ENCODE measurements around the gene KLHL29. TPM values are rescaled to one million over a fixed set of nuclear protein-coding genes. Genes with fewer than 3 reads are reported as not detected.

Gene KLHL29
- total RNA-seq, 2 donors from 2014 or later: 2.0 to 2.9 TPM

DNA sequence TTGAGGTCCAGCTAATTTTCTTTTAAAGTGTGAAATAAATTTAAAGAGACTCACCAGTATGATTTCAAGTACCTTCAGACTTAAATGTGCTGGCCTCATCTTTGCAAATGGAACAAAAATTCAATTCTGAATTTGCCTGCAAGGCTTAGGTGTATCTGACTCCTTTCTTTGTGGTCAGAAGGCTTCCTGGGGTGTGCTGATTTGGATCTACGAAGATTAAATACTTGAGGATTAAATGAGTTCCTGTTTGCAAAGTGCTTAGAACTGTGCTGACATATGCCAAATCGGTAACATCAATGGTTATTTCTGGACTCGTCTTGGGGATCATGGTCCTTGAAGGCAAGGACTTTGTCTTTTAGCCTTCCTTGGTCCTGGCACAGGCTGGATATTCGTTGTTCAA lies 9.7 kb downstream of the KLHL29 start:
- Histone ChIP-seq H3K4me3 (no peak overlapping the region), H3K27me3 (no peaks in the 10 kb centered on the region), H3K36me3 (no peaks in the 10 kb centered on the region), H3K27ac (no peak overlapping the region), H3K4me1 (no peaks in the 10 kb centered on the region), H3K9ac (ENCODE audit: low read depth in 2 of 2, low read length in 2 of 2) (no peak overlapping the region), H3K9me3 (no peaks in the 10 kb centered on the region)
- intact Hi-C loops (cut with DNase I): no loop called here
- TF ChIP-seq, protein P1, sequence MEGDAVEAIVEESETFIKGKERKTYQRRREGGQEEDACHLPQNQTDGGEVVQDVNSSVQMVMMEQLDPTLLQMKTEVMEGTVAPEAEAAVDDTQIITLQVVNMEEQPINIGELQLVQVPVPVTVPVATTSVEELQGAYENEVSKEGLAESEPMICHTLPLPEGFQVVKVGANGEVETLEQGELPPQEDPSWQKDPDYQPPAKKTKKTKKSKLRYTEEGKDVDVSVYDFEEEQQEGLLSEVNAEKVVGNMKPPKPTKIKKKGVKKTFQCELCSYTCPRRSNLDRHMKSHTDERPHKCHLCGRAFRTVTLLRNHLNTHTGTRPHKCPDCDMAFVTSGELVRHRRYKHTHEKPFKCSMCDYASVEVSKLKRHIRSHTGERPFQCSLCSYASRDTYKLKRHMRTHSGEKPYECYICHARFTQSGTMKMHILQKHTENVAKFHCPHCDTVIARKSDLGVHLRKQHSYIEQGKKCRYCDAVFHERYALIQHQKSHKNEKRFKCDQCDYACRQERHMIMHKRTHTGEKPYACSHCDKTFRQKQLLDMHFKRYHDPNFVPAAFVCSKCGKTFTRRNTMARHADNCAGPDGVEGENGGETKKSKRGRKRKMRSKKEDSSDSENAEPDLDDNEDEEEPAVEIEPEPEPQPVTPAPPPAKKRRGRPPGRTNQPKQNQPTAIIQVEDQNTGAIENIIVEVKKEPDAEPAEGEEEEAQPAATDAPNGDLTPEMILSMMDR (IDR thresholded peaks at IDR 0.05): no peak
- no peak for DNase-seq

DNA sequence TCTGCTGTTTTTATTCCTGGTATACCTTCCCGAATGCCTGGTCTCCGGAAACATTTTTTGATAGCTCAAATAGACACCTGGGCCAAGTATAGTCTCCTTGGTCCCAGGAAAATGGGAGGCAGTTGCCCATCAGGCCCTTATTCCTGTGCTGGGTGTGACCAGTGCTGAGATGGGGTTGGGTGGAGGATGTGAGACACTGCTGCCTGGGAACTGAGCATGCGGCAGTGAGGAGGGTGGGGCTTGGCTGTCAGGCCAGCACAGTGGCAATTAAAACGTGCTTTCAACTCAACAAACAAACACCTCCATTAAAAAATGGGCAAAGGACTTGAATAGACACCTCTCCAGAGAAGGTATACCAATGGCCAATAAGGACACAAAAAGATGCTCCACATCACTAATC lies 12.5 kb downstream of the KLHL29 start:
- H3K9ac ChIP-seq (ENCODE audit: low read depth in 2 of 2, low read length in 2 of 2): no peak overlapping the region
- H3K9me3 ChIP-seq: no peaks in the 10 kb centered on the region
- intact Hi-C loops (cut with DNase I): no loop called here
- peak; percentile 36 for DNase-seq
- H3K36me3 ChIP-seq: no peaks in the 10 kb centered on the region
- TF ChIP-seq, protein P1 (IDR thresholded peaks at IDR 0.05): no peak
- no peaks in the 10 kb centered on the region for H3K27me3 ChIP-seq
- no peak overlapping the region for H3K27ac ChIP-seq
- H3K4me3 ChIP-seq: no peak overlapping the region
- H3K4me1 ChIP-seq: no peaks in the 10 kb centered on the region

DNA sequence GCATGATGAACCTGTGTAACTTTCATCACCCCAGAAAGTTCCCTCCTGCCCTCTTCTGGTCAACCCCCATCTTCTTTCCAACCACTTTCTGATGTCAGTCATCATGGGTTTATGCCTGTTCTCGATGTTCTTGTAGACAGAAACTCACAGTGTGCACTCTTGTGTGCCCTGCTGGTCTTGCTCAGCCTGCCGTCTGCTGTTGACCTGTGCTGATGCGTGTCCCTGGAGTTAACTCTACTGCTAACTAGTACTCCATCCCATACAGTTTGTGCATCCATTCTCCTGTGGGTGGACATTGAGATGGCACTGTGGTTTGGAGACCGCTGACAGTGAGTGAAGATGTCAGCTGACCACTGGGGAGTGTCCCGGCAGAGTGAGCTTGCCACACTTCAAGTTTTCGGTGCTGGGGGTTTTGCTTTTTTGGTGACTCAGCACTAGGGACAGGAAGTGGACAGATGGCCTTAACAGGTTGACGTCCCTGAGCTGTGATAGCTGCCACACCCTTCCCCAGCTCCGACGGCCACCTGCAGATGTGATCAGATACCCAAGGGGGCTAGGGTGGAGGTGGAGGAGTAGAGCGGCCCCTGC lies 14.8 kb downstream of the KLHL29 start:
- Histone ChIP-seq H3K27me3 (no peaks in the 10 kb centered on the region), H3K36me3 (no peaks in the 10 kb centered on the region), H3K9ac (ENCODE audit: low read depth in 2 of 2, low read length in 2 of 2) (no peak overlapping the region), H3K4me1 (no peaks in the 10 kb centered on the region), H3K4me3 (no peak overlapping the region), H3K9me3 (no peaks in the 10 kb centered on the region), H3K27ac (no peak overlapping the region)
- TF ChIP-seq, protein P1 (IDR thresholded peaks at IDR 0.05): no peak
- intact Hi-C loops (cut with DNase I): no loop called here
- no peak for DNase-seq

DNA sequence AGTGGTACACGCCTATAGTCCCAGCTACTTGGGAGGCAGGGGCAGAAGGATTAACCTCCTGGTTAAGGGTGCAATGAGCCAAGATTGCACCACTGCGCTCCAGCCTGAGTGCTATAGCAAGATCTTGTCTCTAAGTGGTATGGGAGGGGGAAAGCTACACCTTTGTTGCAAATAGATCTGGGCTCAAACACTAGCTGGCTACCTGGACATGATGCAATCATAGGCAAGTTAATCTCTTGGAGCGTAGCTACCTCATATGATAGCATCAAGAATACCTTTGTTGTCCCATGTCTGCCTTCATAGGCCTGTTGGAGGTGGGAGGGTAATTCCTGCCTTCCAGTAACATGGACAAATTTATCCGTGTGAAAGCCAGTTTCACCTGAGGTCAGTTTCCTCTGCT lies 15.7 kb downstream of the KLHL29 start:
- H3K4me3 ChIP-seq: no peak overlapping the region
- H3K9me3 ChIP-seq: no peaks in the 10 kb centered on the region
- TF ChIP-seq, protein P1 (IDR thresholded peaks at IDR 0.05): no peak
- H3K36me3 ChIP-seq: no peaks in the 10 kb centered on the region
- no peak overlapping the region for H3K27ac ChIP-seq
- no peak overlapping the region for H3K9ac ChIP-seq (ENCODE audit: low read depth in 2 of 2, low read length in 2 of 2)
- H3K27me3 ChIP-seq: no peaks in the 10 kb centered on the region
- intact Hi-C loops (cut with DNase I): no loop called here
- no peaks in the 10 kb centered on the region for H3K4me1 ChIP-seq
- no peak for DNase-seq

DNA sequence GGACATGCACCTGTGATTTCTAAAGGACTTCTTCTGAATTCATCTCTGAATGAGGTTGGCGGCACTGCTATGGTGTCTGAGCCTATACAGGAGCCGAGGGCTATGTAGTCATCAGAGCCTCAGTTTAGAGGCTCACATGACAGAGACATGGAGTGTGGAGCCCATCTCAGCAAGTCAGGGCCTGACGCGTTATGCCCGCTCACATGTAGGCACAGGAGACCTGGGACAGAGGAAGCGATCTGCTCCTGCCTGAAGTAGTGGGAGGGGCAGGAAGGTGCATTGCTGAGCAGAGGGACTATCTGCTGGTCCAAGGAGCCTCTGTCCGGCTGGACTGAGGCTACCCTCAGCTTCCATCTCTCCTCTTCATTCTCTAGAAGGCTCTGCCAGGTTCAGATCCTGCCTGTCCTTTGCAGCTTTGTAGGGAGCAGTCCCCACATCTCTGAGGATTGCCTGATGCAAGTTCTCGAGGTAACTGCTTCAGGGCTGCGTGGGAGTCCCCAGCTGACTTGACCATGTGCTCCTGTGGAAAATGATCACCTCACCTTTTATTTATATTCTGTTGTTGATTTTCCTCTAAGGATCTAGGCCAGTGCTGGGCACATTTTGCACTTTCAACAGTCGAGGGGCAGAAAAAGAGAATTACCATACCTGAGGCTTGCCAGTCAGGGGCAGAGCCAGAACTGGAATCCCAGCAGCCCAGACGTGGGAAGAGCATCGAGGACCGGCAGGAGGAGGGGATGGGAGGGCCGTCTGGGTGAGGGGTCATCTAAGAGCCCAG lies 16.6 kb downstream of the KLHL29 start:
- H3K4me1 ChIP-seq: no peaks in the 10 kb centered on the region
- H3K36me3 ChIP-seq: no peaks in the 10 kb centered on the region
- no peaks in the 10 kb centered on the region for H3K9me3 ChIP-seq
- no peak overlapping the region for H3K9ac ChIP-seq (ENCODE audit: low read depth in 2 of 2, low read length in 2 of 2)
- no peak for DNase-seq
- H3K27me3 ChIP-seq: no peaks in the 10 kb centered on the region
- TF ChIP-seq, protein P1 (IDR thresholded peaks at IDR 0.05): no peak
- no peak overlapping the region for H3K27ac ChIP-seq
- no peak overlapping the region for H3K4me3 ChIP-seq
- intact Hi-C loops (cut with DNase I): no loop called here

Data from colonic mucosa (tissue), 4 donors.